Measurements from ENCODE around the gene PRDM16.

The PRDM16 gene

GRCh38 chr1:3176028-3176427 is 107.0 kb downstream of the PRDM16 start:
- Histone ChIP-seq H3K36me3 (ENCODE audit: insufficient read depth, low read length) (no peaks in the 10 kb centered on the region), H3K79me2 (ENCODE audit: insufficient read depth, low read length) (no peaks in the 10 kb centered on the region), H3K4me3 (ENCODE audit: low read depth in 1 of 2, low read length in 2 of 2) (no peak overlapping the region), H4K20me1 (ENCODE audit: insufficient read depth, low read length) (no peaks in the 10 kb centered on the region; the same call in 1 of the 2 replicates), H3K9ac (ENCODE audit: low read depth, low read length) (no peak overlapping the region), H3K27ac (ENCODE audit: low read length) (no peak overlapping the region), H3K4me1 (ENCODE audit: insufficient read depth, low read length) (no peaks in the 10 kb centered on the region), H3K9me3 (ENCODE audit: insufficient read depth, low read length, severe bottlenecking) (peaks cover 3% of the 10 kb centered on the region), H3K27me3 (ENCODE audit: insufficient read depth, low read length, poor library complexity) (no peaks in the 10 kb centered on the region), H2AFZ (ENCODE audit: low read depth, low read length) (no peak overlapping the region), H3K4me2 (ENCODE audit: insufficient read depth, low read length) (no peak overlapping the region)
- ATAC-seq (ENCODE audit: insufficient read depth, low read depth) (no peak), DNase-seq (no peak)
- TF ChIP-seq CTCF (IDR thresholded peaks at IDR 0.05; ENCODE audit: borderline replicate concordance, extremely low read depth, low read length, poor library complexity, severe bottlenecking) (no peak), EZH2 (IDR thresholded peaks at IDR 0.05; ENCODE audit: borderline replicate concordance, low read depth, low read length, severe bottlenecking) (no peak)

GRCh38 chr1:3176820-3177219 is 107.8 kb downstream of the PRDM16 start:
- no peak overlapping the region for H3K4me2 ChIP-seq (ENCODE audit: insufficient read depth, low read length)
- no peaks in the 10 kb centered on the region; the same call in 1 of the 2 replicates for H4K20me1 ChIP-seq (ENCODE audit: insufficient read depth, low read length)
- no peak overlapping the region for H3K4me3 ChIP-seq (ENCODE audit: low read depth in 1 of 2, low read length in 2 of 2)
- peaks cover 11% of the 10 kb centered on the region for H3K9me3 ChIP-seq (ENCODE audit: insufficient read depth, low read length, severe bottlenecking)
- ATAC-seq (ENCODE audit: insufficient read depth, low read depth), result no peak
- no peak overlapping the region for H3K9ac ChIP-seq (ENCODE audit: low read depth, low read length)
- H2AFZ ChIP-seq (ENCODE audit: low read depth, low read length), result no peak overlapping the region
- no peaks in the 10 kb centered on the region for H3K79me2 ChIP-seq (ENCODE audit: insufficient read depth, low read length)
- H3K27me3 ChIP-seq (ENCODE audit: insufficient read depth, low read length, poor library complexity), result no peaks in the 10 kb centered on the region
- no peaks in the 10 kb centered on the region for H3K4me1 ChIP-seq (ENCODE audit: insufficient read depth, low read length)
- no peak for DNase-seq
- TF ChIP-seq CTCF (IDR thresholded peaks at IDR 0.05; ENCODE audit: borderline replicate concordance, extremely low read depth, low read length, poor library complexity, severe bottlenecking) (no peak), EZH2 (IDR thresholded peaks at IDR 0.05; ENCODE audit: borderline replicate concordance, low read depth, low read length, severe bottlenecking) (no peak)
- H3K36me3 ChIP-seq (ENCODE audit: insufficient read depth, low read length), result no peaks in the 10 kb centered on the region
- no peak overlapping the region for H3K27ac ChIP-seq (ENCODE audit: low read length)

GRCh38 chr1:3178279-3178678 is 109.3 kb downstream of the PRDM16 start:
- Histone ChIP-seq H3K36me3 (ENCODE audit: insufficient read depth, low read length) (no peaks in the 10 kb centered on the region), H3K9ac (ENCODE audit: low read depth, low read length) (no peak overlapping the region), H4K20me1 (ENCODE audit: insufficient read depth, low read length) (no peaks in the 10 kb centered on the region; the same call in 1 of the 2 replicates), H3K9me3 (ENCODE audit: insufficient read depth, low read length, severe bottlenecking) (peaks cover 16% of the 10 kb centered on the region), H3K4me1 (ENCODE audit: insufficient read depth, low read length) (no peaks in the 10 kb centered on the region), H3K4me2 (ENCODE audit: insufficient read depth, low read length) (no peak overlapping the region), H3K27ac (ENCODE audit: low read length) (no peak overlapping the region), H2AFZ (ENCODE audit: low read depth, low read length) (no peak overlapping the region), H3K4me3 (ENCODE audit: low read depth in 1 of 2, low read length in 2 of 2) (no peak overlapping the region), H3K27me3 (ENCODE audit: insufficient read depth, low read length, poor library complexity) (no peaks in the 10 kb centered on the region), H3K79me2 (ENCODE audit: insufficient read depth, low read length) (no peaks in the 10 kb centered on the region)
- DNase-seq (no peak), ATAC-seq (ENCODE audit: insufficient read depth, low read depth) (no peak)
- TF ChIP-seq EZH2 (IDR thresholded peaks at IDR 0.05; ENCODE audit: borderline replicate concordance, low read depth, low read length, severe bottlenecking), result no peak
- no peak for TF ChIP-seq CTCF (IDR thresholded peaks at IDR 0.05; ENCODE audit: borderline replicate concordance, extremely low read depth, low read length, poor library complexity, severe bottlenecking)

GRCh38 chr1:3179471-3179870 is 110.5 kb downstream of the PRDM16 start:
- DNase-seq (no peak), ATAC-seq (ENCODE audit: insufficient read depth, low read depth) (no peak)
- no peaks in the 10 kb centered on the region for H3K36me3 ChIP-seq (ENCODE audit: insufficient read depth, low read length)
- peaks cover 16% of the 10 kb centered on the region for H3K9me3 ChIP-seq (ENCODE audit: insufficient read depth, low read length, severe bottlenecking)
- H3K27ac ChIP-seq (ENCODE audit: low read length), result no peak overlapping the region
- H2AFZ ChIP-seq (ENCODE audit: low read depth, low read length), result no peak overlapping the region
- no peak overlapping the region for H3K4me2 ChIP-seq (ENCODE audit: insufficient read depth, low read length)
- no peak overlapping the region for H3K4me3 ChIP-seq (ENCODE audit: low read depth in 1 of 2, low read length in 2 of 2)
- no peak overlapping the region for H3K9ac ChIP-seq (ENCODE audit: low read depth, low read length)
- no peaks in the 10 kb centered on the region for H3K27me3 ChIP-seq (ENCODE audit: insufficient read depth, low read length, poor library complexity)
- H4K20me1 ChIP-seq (ENCODE audit: insufficient read depth, low read length), result no peaks in the 10 kb centered on the region; the same call in 1 of the 2 replicates
- no peaks in the 10 kb centered on the region for H3K79me2 ChIP-seq (ENCODE audit: insufficient read depth, low read length)
- no peak for TF ChIP-seq EZH2 (IDR thresholded peaks at IDR 0.05; ENCODE audit: borderline replicate concordance, low read depth, low read length, severe bottlenecking)
- TF ChIP-seq CTCF (IDR thresholded peaks at IDR 0.05; ENCODE audit: borderline replicate concordance, extremely low read depth, low read length, poor library complexity, severe bottlenecking), result no peak
- H3K4me1 ChIP-seq (ENCODE audit: insufficient read depth, low read length), result no peaks in the 10 kb centered on the region
